GM18505 (cell line): ENCODE measurements around the gene RABIF.

Source experiments
- ATAC-seq: cut with Tn5 transposase; IDR thresholded peaks from one replicate; pipeline ENCODE4 v1.9.1; 2021; ENCODE audit not compliant: unreplicated experiment
- POLR2A ChIP-seq: IDR thresholded peaks from 4 replicates; pipeline ENCODE4 v1.6.1; 2011; ENCODE audit warnings: borderline replicate concordance; ENCODE audit not compliant: insufficient read depth, insufficient read length; ENCODE audit errors: extremely low read depth

Gene RABIF

DNA sequence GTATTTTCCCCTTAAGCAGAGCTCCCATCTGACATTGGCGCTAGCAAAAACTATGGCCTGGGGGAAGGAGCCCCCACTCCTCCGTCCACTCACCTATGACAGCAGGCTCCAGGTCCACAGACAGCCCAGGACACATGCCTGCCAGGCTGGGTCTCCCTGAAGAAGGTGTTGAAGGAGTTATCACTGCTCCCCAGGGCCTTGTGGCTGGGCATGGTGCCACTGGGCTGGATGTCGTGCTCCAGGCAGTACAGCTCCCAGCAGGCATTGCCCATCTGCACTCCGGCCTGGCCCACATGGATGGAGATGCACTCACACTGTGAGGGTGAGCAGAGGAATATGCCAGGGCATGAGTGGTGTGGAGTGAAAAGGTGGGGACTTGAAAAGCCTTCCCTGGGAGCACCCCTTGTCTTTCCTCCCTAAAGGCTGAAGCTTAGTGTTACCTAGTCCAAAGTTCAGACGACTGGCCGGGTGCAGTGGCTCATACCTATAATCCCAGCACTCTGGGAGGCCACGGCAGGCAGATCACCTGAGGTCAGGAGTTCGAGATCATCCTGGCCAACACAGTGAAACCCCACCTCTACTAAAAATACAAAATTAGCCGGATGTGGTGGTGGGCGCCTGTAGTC, 30.0 kb downstream of the RABIF start:
- no peak for ATAC-seq
- no peak for TF ChIP-seq POLR2A

DNA sequence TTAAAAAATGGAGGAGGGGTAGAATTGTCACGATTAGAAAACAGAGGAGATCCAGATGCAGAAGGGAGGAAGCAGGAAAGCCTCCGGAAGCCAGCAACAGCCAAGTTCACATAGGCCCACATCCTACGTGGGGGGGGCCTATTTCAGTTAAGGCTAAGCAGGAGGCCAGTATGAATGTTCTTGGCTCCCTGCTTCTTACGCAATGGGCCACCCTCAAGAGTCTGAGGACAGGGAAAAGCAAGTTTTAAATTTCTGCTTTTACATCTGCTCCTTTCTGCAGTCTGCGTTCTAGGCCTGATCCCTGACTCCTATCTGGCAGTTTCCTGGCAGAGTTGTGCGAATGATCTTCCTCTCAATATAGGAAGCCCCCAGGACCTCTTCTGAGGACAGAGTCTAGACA, 30.6 kb downstream of the RABIF start:
- no peak for ATAC-seq
- no peak for TF ChIP-seq POLR2A

DNA sequence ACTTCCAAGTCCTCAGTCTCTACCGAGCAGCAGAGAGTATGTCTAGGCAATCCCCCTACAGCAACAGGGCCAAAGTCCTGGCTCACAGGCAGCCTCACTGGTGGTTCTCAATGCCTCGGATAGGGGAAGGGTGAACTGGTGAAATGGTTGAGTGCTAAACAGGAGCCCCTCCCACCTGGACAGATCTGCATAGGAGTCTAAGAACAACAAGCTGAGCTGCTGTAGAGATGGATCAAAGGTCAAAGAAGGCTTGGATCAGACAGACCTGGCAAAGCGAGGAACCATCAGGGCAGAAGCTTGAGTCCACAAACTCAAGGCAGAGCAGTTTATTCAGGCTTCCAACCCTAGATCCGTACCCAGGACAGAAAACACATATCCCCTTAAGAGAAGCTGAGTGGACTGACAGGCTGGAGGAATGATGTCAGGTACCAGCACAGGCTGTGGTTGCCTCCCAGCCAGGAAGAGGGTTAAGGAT, 31.8 kb downstream of the RABIF start:
- no peak for TF ChIP-seq POLR2A
- no peak for ATAC-seq

DNA sequence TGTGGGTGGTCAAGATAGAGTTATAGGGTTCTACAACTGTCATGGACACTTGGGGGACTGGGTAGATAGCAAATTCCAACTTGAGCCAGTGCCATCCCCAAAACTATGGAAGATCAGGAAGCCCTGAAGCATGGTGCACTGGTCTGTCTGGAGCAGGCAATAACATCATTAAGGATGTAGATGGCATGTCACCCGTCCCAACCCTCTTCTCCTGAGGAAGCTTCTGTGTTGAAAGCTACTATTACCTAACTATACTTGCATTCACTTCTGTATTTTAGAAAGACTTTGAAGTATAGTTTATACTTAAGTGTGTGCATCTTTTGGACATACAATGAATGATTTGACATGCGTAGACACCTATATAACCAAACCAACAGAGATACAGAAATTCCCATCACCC, 32.9 kb downstream of the RABIF start:
- no peak for TF ChIP-seq POLR2A
- no peak for ATAC-seq

DNA sequence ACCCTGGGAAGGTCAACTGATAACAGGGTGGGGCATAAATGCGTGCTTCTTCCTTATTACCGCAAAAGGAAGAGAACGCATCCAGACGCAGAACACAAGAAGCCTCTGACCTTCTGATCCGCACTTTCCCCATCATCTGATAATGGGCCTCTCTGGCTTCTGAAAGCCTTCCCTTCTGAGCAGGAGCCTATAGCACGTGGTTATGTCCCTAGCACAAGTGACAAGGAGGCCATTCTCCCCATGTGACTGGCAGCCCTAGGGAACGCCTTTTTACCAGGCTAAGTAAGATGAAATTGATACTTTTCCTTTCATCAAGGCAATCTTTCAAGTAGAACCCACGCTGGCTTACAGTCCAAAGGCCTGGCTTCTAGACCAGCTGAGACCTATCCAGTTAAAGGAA, 34.2 kb downstream of the RABIF start:
- ATAC-seq: no peak
- no peak for TF ChIP-seq POLR2A

DNA sequence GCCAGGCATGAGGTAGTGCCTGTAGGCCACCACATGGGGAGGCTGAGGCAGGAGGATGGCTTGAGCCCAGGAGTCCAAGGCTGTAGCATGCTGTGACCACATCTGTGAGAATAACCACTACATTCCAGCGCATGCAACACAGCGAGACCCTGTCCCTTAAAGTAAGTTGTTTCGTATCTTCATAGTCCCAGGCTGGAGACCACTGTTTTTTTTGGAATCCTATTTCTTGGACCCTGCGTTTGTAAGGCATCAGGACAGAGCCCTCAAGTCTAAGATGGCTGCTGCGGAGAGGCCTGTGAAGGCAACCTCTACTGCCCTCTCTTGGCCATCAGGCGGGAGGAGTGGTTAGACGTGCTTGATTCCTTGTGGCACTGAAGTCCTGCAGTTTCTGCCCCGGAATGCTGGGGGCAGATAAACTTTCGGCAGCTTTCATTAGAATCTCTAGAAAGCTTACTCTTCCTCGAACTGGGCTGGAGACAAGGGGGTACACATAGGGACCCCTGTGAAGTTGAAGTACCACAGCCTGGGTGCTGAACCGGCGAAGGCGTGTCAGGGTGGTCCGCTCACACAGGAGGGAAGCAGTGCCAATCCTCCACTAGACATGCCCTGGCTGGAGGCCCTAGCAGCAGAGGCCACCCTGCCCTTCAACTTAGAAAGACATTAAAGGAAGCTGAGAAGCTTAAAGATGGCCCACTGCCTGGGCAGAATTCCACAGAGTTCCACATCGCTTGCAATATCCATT, 36.6 kb downstream of the RABIF start:
- no peak for ATAC-seq

DNA sequence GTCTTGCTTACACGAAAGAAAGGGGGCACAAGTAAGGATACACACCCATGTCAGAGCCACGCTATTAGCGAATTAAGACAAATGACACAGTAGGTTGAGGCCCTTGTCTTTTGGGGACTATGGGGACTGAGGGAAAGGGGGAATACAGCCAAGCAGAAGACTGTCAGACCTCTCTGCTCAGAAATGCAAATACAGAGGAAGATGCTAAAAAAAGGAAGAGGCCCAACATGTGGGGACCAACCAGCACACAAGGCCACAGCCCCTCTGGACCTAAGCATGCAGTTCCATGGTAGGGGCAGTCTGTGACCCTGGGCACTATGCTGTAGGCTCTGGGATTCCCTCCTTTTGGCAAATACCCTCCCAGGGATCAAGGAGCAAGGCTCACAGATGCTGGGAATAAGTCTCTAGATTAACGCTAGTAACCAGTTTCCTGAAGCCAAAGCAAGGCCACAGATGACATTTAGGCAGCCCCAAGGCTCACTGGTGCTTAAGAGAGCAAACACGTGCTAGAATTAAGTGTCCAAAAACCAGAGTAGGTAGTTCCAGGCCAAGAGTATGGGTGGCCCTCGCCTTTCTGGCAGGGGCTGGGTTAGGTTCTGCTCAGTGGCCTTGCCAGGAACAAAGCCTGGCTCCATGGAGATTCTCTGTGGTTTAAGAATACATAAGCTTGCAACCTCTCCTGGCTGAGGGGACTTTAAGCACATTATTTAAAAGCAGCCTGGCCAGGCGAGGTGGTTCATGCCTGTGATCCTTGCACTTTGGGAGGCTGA, 38.2 kb downstream of the RABIF start:
- no peak for ATAC-seq

More for the DNA sequence above, 36.6 kb downstream of the RABIF start:
- TF ChIP-seq POLR2A: no peak

DNA sequence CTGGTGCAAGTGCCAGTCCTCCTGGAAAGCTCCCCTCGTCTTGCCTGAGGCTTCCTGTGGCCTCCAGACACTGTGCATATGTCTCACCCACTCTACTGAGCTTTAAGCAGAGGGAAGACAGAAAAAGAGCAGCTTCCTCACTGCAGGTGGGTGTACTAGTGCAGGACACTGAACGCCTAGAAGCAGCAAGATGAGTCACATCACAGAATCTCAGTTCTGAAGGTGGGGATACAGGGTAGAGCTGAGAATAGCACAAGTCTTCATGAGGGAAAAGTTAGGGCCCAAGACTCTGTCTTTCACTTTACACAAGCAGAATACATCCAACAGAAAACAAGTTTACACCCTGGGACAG, 40.8 kb downstream of the RABIF start:
- no peak for TF ChIP-seq POLR2A
- ATAC-seq: peak; percentile 81

More for the DNA sequence above, 38.2 kb downstream of the RABIF start:
- TF ChIP-seq POLR2A: no peak

DNA sequence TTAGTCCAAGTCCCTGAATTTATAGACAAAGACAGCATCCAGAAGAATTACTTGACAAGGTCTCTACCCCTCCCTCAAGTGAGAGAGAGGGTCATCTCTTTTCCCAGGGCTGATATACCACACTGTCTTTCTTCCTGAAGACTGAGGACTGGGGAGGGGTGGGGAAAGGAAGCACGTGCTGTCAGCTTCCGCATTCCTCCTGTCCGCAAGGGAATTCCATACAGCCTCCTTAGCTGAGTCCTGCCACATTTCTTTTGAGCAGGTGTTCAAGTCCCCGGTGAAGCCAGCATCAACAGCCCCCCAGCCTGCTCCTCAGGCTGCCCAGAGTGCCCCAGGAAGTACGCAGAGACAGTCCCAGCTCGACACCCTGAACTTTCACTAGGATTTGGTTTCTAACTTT, 44.0 kb downstream of the RABIF start:
- no peak for TF ChIP-seq POLR2A
- no peak for ATAC-seq

DNA sequence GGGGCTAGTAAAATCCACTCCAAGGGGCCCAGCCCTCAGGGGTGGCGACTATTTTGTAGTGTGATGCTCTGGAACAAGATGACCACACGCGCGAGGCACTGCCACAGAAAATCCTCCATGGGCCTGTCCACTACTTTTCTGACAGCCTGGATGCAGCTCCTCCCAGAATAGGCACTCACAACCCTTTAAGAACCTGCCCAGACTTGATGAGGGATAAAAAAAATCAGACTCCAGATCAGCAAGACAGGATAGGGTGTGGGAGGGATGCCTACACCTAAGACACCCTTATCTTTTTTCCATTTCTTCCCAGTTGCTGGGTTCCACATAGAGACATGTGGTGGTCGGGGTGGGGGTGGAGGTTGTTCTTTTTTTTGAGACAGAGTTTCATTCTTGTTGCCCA, 44.7 kb downstream of the RABIF start:
- no peak for ATAC-seq
- TF ChIP-seq POLR2A: no peak

DNA sequence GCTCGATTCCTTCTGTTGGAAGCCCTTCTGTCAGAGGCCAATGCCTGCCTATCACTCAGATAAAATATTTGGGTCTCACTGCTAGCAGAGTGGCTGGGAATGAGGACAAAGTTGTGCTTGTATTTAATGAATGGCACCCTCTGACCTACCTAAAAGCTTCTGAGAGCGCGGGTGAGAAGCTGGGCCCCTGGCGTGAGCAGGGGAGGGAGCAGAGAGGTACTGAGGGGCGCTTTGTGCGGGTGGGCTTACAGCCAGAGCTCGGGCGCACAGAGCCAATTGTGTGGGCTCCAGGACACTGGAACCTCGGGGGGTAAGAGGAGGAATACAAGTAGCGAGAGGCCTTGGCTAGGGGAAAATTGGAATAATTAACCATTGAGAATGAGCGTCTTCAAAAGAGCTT, 45.9 kb downstream of the RABIF start:
- TF ChIP-seq POLR2A: no peak

DNA sequence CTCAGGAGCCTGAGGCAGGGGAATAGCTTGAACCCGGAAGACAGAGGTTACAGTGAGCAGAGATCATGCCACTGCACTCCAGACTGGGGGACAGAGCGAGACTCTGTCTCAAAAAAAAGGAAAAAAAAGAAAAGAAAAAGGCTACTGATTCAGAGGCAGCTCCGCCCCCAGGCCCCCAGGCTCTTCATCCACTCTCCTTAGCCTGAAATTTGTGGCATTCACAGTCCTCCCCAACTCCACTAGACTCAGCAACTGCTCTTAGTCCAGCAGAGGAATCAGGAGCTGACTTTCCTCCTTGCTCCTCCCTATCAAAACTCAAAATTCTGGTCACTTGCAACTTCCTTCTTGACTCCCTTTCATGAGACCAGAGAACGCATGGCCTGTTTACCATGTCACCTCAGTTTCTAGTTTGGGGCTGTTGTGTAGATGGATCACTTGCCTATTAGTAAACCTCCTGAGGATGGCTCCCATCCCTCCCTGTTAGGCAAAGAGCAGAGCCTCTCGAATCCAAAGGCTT, 51.1 kb downstream of the RABIF start:
- no peak for ATAC-seq
- no peak for TF ChIP-seq POLR2A

More for the DNA sequence above, 45.9 kb downstream of the RABIF start:
- ATAC-seq: no peak

DNA sequence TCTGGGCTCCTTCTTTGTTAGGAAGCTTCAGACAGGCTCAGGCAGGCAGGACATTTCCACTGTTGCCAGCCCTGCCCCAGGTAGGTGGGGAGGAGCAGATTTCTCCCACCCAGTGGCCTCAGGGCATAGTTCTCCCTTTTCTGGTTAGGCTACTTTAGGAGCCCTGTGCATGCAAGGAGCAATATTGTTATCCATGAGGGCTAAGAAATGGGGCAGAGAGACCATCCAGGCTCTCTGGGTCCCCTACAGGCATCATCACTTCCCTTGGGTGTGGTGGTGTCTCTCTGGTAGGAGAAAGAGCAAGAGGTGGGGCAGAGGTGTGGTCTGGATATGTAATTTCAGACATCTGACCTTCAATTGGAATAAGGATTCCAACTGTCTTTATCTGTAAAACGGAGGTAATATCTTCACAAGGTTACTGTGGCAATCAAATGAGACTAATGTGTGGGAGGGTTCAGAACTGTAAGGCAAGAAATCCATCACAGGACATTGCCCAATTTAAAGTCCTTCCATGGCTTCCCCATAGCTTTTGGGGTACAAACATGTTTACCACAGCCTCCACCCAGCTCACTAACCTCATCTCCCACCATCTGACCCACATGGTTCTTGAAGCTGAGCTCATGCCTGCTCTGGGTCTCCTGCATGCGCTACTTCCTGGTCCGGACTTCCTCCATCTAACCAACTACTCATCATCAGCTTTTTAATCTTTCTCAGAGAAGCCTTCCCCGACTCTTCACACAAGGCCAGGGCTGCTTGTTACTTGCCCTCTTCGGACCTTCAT, 52.1 kb downstream of the RABIF start:
- TF ChIP-seq POLR2A: no peak

More for the DNA sequence above, 52.1 kb downstream of the RABIF start:
- no peak for ATAC-seq
